Adrenal gland (tissue), 5 donors: ENCODE data around the gene ANKRD66.

Experiments
- CTCF ChIP-seq, 6 experiments: fragments of 450-650 bp in 4 of 6; fragments of 200-600 bp in 2 of 6; sonication (generic) in 1 of 6; IDR thresholded peaks; 1 replicate in 5 of 6; 2 replicates in 1 of 6; pipeline versions ENCODE4 v1.5.1 to v1.8.0; 2016 to 2021; ENCODE audit warnings: antibody characterized with exemption in 6 of 6, mild to moderate bottlenecking in 2 of 6, moderate library complexity in 1 of 6
- POLR2A ChIP-seq, 2 donors: fragments of 450-650 bp; IDR thresholded peaks; one replicate each; pipeline ENCODE4 v1.6.1; 2017; ENCODE audit warnings: antibody characterized with exemption in 2 of 2, mild to moderate bottlenecking in 2 of 2, moderate library complexity in 1 of 2
- donor health status: DM: no; HTN: no; CAD: no.

DNA sequence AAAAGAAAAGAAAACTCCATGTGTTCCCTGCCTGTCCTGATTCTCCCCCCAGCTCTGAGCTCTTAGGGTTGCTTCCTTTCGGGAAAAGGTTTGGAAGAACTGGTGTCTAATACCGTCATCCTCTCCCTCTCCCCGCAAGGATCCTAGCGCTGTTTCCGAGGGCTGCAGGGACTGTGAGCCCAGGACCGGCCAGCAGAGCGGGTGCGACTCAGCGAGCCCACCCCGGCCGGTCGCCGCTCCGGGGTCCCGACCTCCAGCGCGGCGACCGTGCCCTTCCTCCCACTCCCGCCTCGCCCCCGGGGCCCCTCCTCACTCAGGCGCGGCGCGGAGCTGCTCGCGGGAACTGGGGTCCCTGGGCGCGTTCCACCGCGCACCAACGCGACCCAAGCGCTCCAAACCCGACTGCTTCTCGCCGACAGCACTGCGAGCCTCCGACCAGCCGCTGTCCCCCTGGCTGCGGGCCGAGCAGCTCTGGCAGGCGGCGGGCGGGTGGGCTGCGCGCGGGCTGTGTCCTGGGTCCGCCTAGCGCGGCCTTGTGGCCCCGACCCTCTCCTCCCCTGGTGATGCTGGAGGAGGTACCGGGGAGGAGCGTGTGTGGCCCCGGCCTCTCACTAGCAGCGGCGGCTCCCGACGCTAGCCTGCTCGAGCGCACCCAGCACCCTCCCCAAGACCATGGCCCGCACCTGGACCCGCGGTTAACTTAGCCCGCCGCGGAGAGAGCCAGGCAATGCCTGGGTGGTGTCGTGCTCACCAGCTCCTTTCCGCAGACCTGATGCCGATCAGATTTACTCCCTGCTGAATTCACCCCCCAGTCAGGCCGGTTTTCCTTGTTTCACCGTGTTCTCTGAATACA lies 11.6 kb upstream of the ANKRD66 start, which contains the start of gene PLA2G7:
- no peak for TF ChIP-seq POLR2A (IDR thresholded peaks at IDR 0.05)
- peak in 1 of 6 experiments; percentile 13 for TF ChIP-seq CTCF (IDR thresholded peaks at IDR 0.05)
